H1 (cell line): Measurements from ENCODE around the gene ADSS1. TPM values are rescaled to one million over a fixed set of nuclear protein-coding genes. Genes with fewer than 3 reads are reported as not detected.

Experiments used
- CTCF ChIA-PET: fragments of 300-600 bp; sonication (Branson Sonifier 250); formaldehyde crosslinking; loops from one replicate; lab custom pipeline; 2021; ENCODE audit not compliant: partially characterized antibody; lab: Charles Lee
- POLR2A ChIA-PET: fragments of 300-600 bp; sonication (Branson Sonifier 250); formaldehyde crosslinking; loops from one replicate; lab custom pipeline; 2021; ENCODE audit warnings: inconsistent platforms; ENCODE audit not compliant: partially characterized antibody; lab: Charles Lee
- DNase-seq, 2 experiments: peaks; one replicate each; pipeline versions ENCODE4 v3.0.0 to v3.0.0-alpha.2; 2010 to 2022; ENCODE audit warnings: low spot score in 2 of 2, low read depth in 1 of 2, mixed read lengths in 1 of 2
- FAIRE-seq: peaks from 2 replicates; lab custom pipeline; 2011; peaks lifted over from hg19 to GRCh38; lab: Jason Lieb, UNC
- H2AFZ ChIP-seq: 2 replicates; pipeline ENCODE4 v1.8.1; 2012; ENCODE audit warnings: low read length, inconsistent platforms
- H2AK5ac ChIP-seq: 2 replicates; pipeline ENCODE4 v1.6.1; 2013; ENCODE audit warnings: low read depth, low read length
- H2BK120ac ChIP-seq: replicated peaks from 2 replicates; pipeline ENCODE3; 2013; ENCODE audit warnings: low read depth, low read length, inconsistent platforms
- H2BK12ac ChIP-seq: 2 replicates; pipeline ENCODE4 v1.6.1; 2013; ENCODE audit warnings: low read depth, low read length
- H2BK15ac ChIP-seq: 2 replicates; pipeline ENCODE4 v1.6.1; 2013; ENCODE audit warnings: low read length
- H2BK20ac ChIP-seq: 2 replicates; pipeline ENCODE4 v1.6.1; 2013; ENCODE audit warnings: low read length
- H2BK5ac ChIP-seq: 2 replicates; pipeline ENCODE4 v1.6.1; 2013; ENCODE audit warnings: low read depth, low read length
- H3K14ac ChIP-seq: 2 replicates; pipeline ENCODE4 v1.6.1; 2013; ENCODE audit warnings: inconsistent platforms; ENCODE audit not compliant: insufficient read length
- H3K18ac ChIP-seq: 2 replicates; pipeline ENCODE4 v1.6.1; 2013; ENCODE audit warnings: low read length; ENCODE audit errors: extremely low read depth
- H3K23ac ChIP-seq: 2 replicates; pipeline ENCODE4 v1.6.1; 2013; ENCODE audit warnings: inconsistent platforms; ENCODE audit not compliant: insufficient read length
- H3K23me2 ChIP-seq: 2 replicates; pipeline ENCODE4 v1.6.1; 2013; ENCODE audit warnings: low read depth, low read length
- H3K27ac ChIP-seq: 2 replicates; pipeline ENCODE4 v1.6.1; 2011; ENCODE audit warnings: low read depth, low read length, inconsistent platforms
- H3K27me3 ChIP-seq, 4 experiments: replicated peaks in 1 of 4; 1 replicate in 1 of 4; 2 replicates in 3 of 4; pipeline versions ENCODE4 v1.6.1 to v1.8.1; 2011 to 2013; ENCODE audit warnings: low read length in 3 of 4, mild to moderate bottlenecking in 3 of 4, inconsistent platforms in 2 of 4, mixed read lengths in 2 of 4, moderate library complexity in 1 of 4; ENCODE audit not compliant: control insufficient read depth in 3 of 4, insufficient read depth in 3 of 4; ENCODE audit errors: extremely low read depth in 1 of 4
- H3K36me3 ChIP-seq, 4 experiments: 2 replicates each; pipeline versions ENCODE4 v1.6.1 to v1.8.1; 2011 to 2013; ENCODE audit warnings: mild to moderate bottlenecking in 4 of 4, low read length in 3 of 4, moderate library complexity in 2 of 4, control low read depth in 1 of 4, inconsistent platforms in 1 of 4; ENCODE audit not compliant: insufficient read depth in 4 of 4, control insufficient read depth in 2 of 4
- H3K4ac ChIP-seq: replicated peaks from 2 replicates; pipeline ENCODE3; 2013; ENCODE audit warnings: low read length, low read depth, mixed read lengths, inconsistent platforms; ENCODE audit not compliant: insufficient read length
- H3K4me1 ChIP-seq, 4 experiments: replicated peaks in 1 of 4; 1 replicate in 1 of 4; 2 replicates in 3 of 4; pipeline versions ENCODE4 v1.6.1 to v1.8.1; 2011 to 2013; ENCODE audit warnings: low read length in 3 of 4, inconsistent platforms in 2 of 4, mixed read lengths in 1 of 4; ENCODE audit not compliant: insufficient read depth in 4 of 4, control insufficient read depth in 3 of 4
- H3K4me2 ChIP-seq, 2 experiments: 2 replicates each; pipeline versions ENCODE4 v1.6.1 to v1.8.1; 2011 to 2013; ENCODE audit warnings: low read depth in 2 of 2, low read length in 2 of 2, control low read depth in 1 of 2, inconsistent platforms in 1 of 2, mild to moderate bottlenecking in 1 of 2; ENCODE audit not compliant: insufficient read depth in 1 of 2
- H3K4me3 ChIP-seq, 4 experiments: fragments of 200-600, 300-600 bp in 1 of 4; sonication (generic), shearing (Covaris generic), sonication (Bioruptor Twin) in 1 of 4; 2 replicates each; pipeline versions ENCODE4 v1.5.1 to v1.8.1; 2011 to 2016; ENCODE audit warnings: low read length in 4 of 4, low read depth in 3 of 4, control low read depth in 2 of 4, inconsistent platforms in 2 of 4, mild to moderate bottlenecking in 2 of 4, mixed read lengths in 1 of 4, moderate library complexity in 1 of 4; ENCODE audit not compliant: insufficient read depth in 2 of 4; ENCODE audit errors: extremely low read depth in 1 of 4
- H3K56ac ChIP-seq: replicated peaks from 2 replicates; pipeline ENCODE3; 2013; ENCODE audit warnings: low read depth, mild to moderate bottlenecking, mixed read lengths, low read length, inconsistent platforms; ENCODE audit not compliant: insufficient read length
- H3K79me1 ChIP-seq: 2 replicates; pipeline ENCODE4 v1.6.1; 2013; ENCODE audit warnings: low read depth, low read length, control low read depth
- H3K79me2 ChIP-seq, 2 experiments: 2 replicates each; pipeline versions ENCODE4 v1.6.1 to v1.8.1; 2012 to 2013; ENCODE audit warnings: low read length in 2 of 2, mild to moderate bottlenecking in 2 of 2, inconsistent platforms in 1 of 2; ENCODE audit not compliant: insufficient read depth in 2 of 2, control insufficient read depth in 1 of 2
- H3K9ac ChIP-seq, 4 experiments: replicated peaks in 1 of 4; 1 replicate in 1 of 4; 2 replicates in 3 of 4; pipeline versions ENCODE4 v1.6.1 to v1.8.1; 2011 to 2013; ENCODE audit warnings: low read depth in 3 of 4, low read length in 3 of 4, control low read depth in 2 of 4, mild to moderate bottlenecking in 2 of 4, moderate library complexity in 2 of 4, inconsistent platforms in 1 of 4; ENCODE audit errors: extremely low read depth in 1 of 4
- H3K9me3 ChIP-seq, 2 experiments: 2 replicates each; pipeline versions ENCODE4 v1.6.1 to v1.8.1; 2012 to 2013; ENCODE audit warnings: mild to moderate bottlenecking in 2 of 2, moderate library complexity in 2 of 2, control low read depth in 1 of 2, inconsistent platforms in 1 of 2, low read depth in 1 of 2, low read length in 1 of 2, mixed read lengths in 1 of 2; ENCODE audit not compliant: insufficient read depth in 2 of 2
- H4K20me1 ChIP-seq, 2 experiments: replicated peaks in 1 of 2; 2 replicates each; pipeline versions ENCODE3 to v1.8.1; 2011 to 2013; ENCODE audit warnings: inconsistent platforms in 2 of 2, low read length in 2 of 2, mild to moderate bottlenecking in 1 of 2; ENCODE audit not compliant: insufficient read depth in 2 of 2, control insufficient read depth in 1 of 2
- H4K5ac ChIP-seq: 2 replicates; pipeline ENCODE4 v1.6.1; 2013; ENCODE audit warnings: low read length, low read depth, mixed read lengths, inconsistent platforms; ENCODE audit not compliant: insufficient read length
- H4K8ac ChIP-seq: 2 replicates; pipeline ENCODE4 v1.8.0; 2013; ENCODE audit warnings: mild to moderate bottlenecking, moderate library complexity, low read length, inconsistent platforms; ENCODE audit not compliant: insufficient read depth; ENCODE audit errors: extremely low read depth
- H4K91ac ChIP-seq: replicated peaks from 2 replicates; pipeline ENCODE3; 2013; ENCODE audit warnings: low read length, mixed read lengths, inconsistent platforms; ENCODE audit not compliant: insufficient read length
- BACH1 ChIP-seq: IDR thresholded peaks from 2 replicates; pipeline ENCODE4 v1.6.1; 2012; ENCODE audit warnings: low read length, improper control_type of control experiment
- BCL11A ChIP-seq, 2 experiments: IDR thresholded peaks; one replicate each; pipeline ENCODE4 v1.6.1; 2011; ENCODE audit warnings: low read depth in 2 of 2, low read length in 2 of 2, mild to moderate bottlenecking in 2 of 2
- CEBPB ChIP-seq: IDR thresholded peaks from 2 replicates; pipeline ENCODE4 v1.6.1; 2012; ENCODE audit warnings: low read depth, low read length
- CTBP2 ChIP-seq: IDR thresholded peaks from 2 replicates; pipeline ENCODE4 v1.7.0; 2011; ENCODE audit warnings: borderline replicate concordance, mild to moderate bottlenecking, moderate library complexity, mixed read lengths, low read length; ENCODE audit not compliant: insufficient read depth, insufficient read length
- EGR1 ChIP-seq: IDR thresholded peaks from 2 replicates; pipeline ENCODE4 v1.6.1; 2011; ENCODE audit warnings: low read depth, low read length, borderline replicate concordance
- FOSL1 ChIP-seq: IDR thresholded peaks from 2 replicates; pipeline ENCODE4 v1.6.1; 2011; ENCODE audit warnings: mild to moderate bottlenecking, low read depth, low read length, moderate library complexity; ENCODE audit not compliant: insufficient read depth
- JUN ChIP-seq: IDR thresholded peaks from 2 replicates; pipeline ENCODE4 v1.6.1; 2011; ENCODE audit warnings: low read depth, mild to moderate bottlenecking, improper control_type of control experiment, low read length
- SP4 ChIP-seq: IDR thresholded peaks from 2 replicates; pipeline ENCODE4 v1.6.1; 2012; ENCODE audit warnings: low read length, inconsistent platforms
- TAF1 ChIP-seq: IDR thresholded peaks from 2 replicates; pipeline ENCODE4 v1.6.1; 2011; ENCODE audit warnings: mild to moderate bottlenecking, low read depth, low read length
- TCF12 ChIP-seq: IDR thresholded peaks from 2 replicates; pipeline ENCODE4 v1.6.1; 2011; ENCODE audit warnings: low read depth, mild to moderate bottlenecking, low read length
- YY1 ChIP-seq: IDR thresholded peaks from 2 replicates; pipeline ENCODE4 v1.6.1; 2011; ENCODE audit warnings: low read depth, mild to moderate bottlenecking, low read length
- WGBS, 2 experiments: shearing (Covaris generic) in 1 of 2; methylation state at CpG; one replicate each; pipeline versions ENCODE4 v1.1.6 to v1.1.7; 2013 to 2015; ENCODE audit warnings: low lambda C conversion rate in 2 of 2, mixed read lengths in 2 of 2, inconsistent platforms in 1 of 2, low coverage in 1 of 2, missing lambda C conversion rate in 1 of 2; ENCODE audit not compliant: insufficient replicate concordance in 2 of 2, insufficient coverage in 1 of 2, insufficient read length in 1 of 2; ENCODE audit errors: extremely low coverage in 1 of 2, missing lambda C conversion rate in 1 of 2; 5-methylcytosine and 5-hydroxymethylcytosine counted together
- polyA plus RNA-seq, 7 experiments: library from polyadenylated mRNA; depleted of rRNA in 3 of 7; stranded (reverse) in 5 of 7; unstranded in 2 of 7; fragments of >200 nt in 5 of 7; fragments of 200-250 nt in 2 of 7; gene quantifications; 1 replicate in 5 of 7; 2 replicates in 1 of 7; 4 replicates in 1 of 7; pipeline versions ENCODE4 v1.2.1 to v1.2.3, GENCODE V29; 2011 to 2013; ENCODE audit warnings: missing spikeins in 2 of 7, mixed read lengths in 2 of 7
- total RNA-seq: library from RNA; stranded (reverse); fragmentation: NEBNext Ultra II Directional; extraction: Animal tissue kit (Norgen Biotek cat#: 25700); gene quantifications from 2 replicates; pipeline ENCODE4 v1.2.1, GENCODE V29; 2021
- TF ChIP-seq, protein P1 (sequence below), 3 experiments: IDR thresholded peaks; 1 replicate in 2 of 3; 2 replicates in 1 of 3; pipeline versions ENCODE4 v1.5.1 to v1.6.1; 2011; ENCODE audit warnings: low read length in 3 of 3, mild to moderate bottlenecking in 3 of 3, inconsistent platforms in 2 of 3, low read depth in 1 of 3, moderate library complexity in 1 of 3; ENCODE audit not compliant: insufficient read depth in 1 of 3; ENCODE audit errors: control extremely low read depth in 1 of 3

Gene ADSS1
- total and polyA plus RNA-seq, 2 of the 8 experiments (the other 6 are each of a cell fraction or from before 2014, with no cell fraction given), result 7.1 to 7.9 TPM

- Histone ChIP-seq H3K56ac (no peak overlapping the region), H3K23me2 (peaks cover 13% of the 10 kb centered on the region; the same call in 1 of the 2 replicates), H2BK5ac (no peak overlapping the region), H3K27me3 (peaks cover 0 to 13% (median 9%) of the 10 kb centered on the region in 4 experiments; a peak in 5 of 7 replicates), H2AK5ac (no peak overlapping the region), H3K23ac (no peak overlapping the region), H3K4me2 (no peak overlapping the region), H3K4me3 (no peak overlapping the region), H2AFZ (no peak overlapping the region), H3K36me3 (peaks cover 0 to 4% (median 0%) of the 10 kb centered on the region in 4 experiments; a peak in 3 of 8 replicates), H3K79me2 (peaks cover 0 to 6% of the 10 kb centered on the region in 2 experiments; a peak in 1 of 4 replicates), H3K4me1 (peaks cover 4 to 26% (median 16%) of the 10 kb centered on the region in 4 experiments), H3K9ac (no peak overlapping the region), H3K18ac (no peak overlapping the region), H2BK15ac (no peak overlapping the region), H3K27ac (no peak overlapping the region), H4K20me1 (peaks cover 26 to 39% of the 10 kb centered on the region in 2 experiments), H3K14ac (no peak overlapping the region), H3K9me3 (no peaks in the 10 kb centered on the region), H3K79me1 (peaks cover 8% of the 10 kb centered on the region), H4K91ac (no peak overlapping the region), H3K4ac (no peak overlapping the region), H4K8ac (no peak overlapping the region), H2BK20ac (no peak overlapping the region), H4K5ac (no peak overlapping the region), H2BK12ac (no peak overlapping the region), H2BK120ac (no peak overlapping the region)
- no peak for FAIRE-seq
- TF ChIP-seq SP4 (no peak), JUN (no peak), EGR1 (no peak), BCL11A (IDR thresholded peaks at IDR 0.05; ENCODE audit: low read depth in 2 of 2, low read length in 2 of 2) (no peak), YY1 (no peak), TCF12 (no peak), TAF1 (no peak), FOSL1 (no peak), BACH1 (no peak), CTBP2 (no peak), CEBPB (no peak)
- TF ChIP-seq, protein P1, sequence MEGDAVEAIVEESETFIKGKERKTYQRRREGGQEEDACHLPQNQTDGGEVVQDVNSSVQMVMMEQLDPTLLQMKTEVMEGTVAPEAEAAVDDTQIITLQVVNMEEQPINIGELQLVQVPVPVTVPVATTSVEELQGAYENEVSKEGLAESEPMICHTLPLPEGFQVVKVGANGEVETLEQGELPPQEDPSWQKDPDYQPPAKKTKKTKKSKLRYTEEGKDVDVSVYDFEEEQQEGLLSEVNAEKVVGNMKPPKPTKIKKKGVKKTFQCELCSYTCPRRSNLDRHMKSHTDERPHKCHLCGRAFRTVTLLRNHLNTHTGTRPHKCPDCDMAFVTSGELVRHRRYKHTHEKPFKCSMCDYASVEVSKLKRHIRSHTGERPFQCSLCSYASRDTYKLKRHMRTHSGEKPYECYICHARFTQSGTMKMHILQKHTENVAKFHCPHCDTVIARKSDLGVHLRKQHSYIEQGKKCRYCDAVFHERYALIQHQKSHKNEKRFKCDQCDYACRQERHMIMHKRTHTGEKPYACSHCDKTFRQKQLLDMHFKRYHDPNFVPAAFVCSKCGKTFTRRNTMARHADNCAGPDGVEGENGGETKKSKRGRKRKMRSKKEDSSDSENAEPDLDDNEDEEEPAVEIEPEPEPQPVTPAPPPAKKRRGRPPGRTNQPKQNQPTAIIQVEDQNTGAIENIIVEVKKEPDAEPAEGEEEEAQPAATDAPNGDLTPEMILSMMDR (IDR thresholded peaks at IDR 0.05; ENCODE audit: control extremely low read depth in 1 of 3, insufficient read depth in 1 of 3, low read depth in 1 of 3, low read length in 3 of 3), result no peak
- ChIA-PET POLR2A (interaction anchor here (0.9 to 1.4 kb wide), 4 partner anchors 19 to 75 kb away, joined by 3 to 4 read pairs (median 3); no protein-coding TSS in a partner anchor), CTCF (interaction anchor here (4.7 to 11.1 kb wide), 2 partner anchors 12 to 21 kb away, joined by 35 to 110 read pairs; no protein-coding TSS in a partner anchor)
- WGBS, 2 experiments, result 90% methylated on average over 8 of the region's 9 CpGs; no CpG with 5 or more reads in 1 of the 2 experiments
- no peak for DNase-seq
Measured at GRCh38 chr14:104791425-104791824, 67.4 kb downstream of the ADSS1 start.
